GM12878 (cell line): ENCODE data around the gene CAPZB. TPM values are rescaled to one million over a fixed set of nuclear protein-coding genes. Genes with fewer than 3 reads are reported as not detected.
A peak's percentile ranks its signal among the peaks of the same experiment; 100 is the strongest.

ENCODE experiments used
- ASH2L ChIP-seq: fragments of 300-600, 200-600 bp; sonication (generic); IDR thresholded peaks from 2 replicates; pipeline ENCODE4 v1.6.1; 2017; ENCODE audit warnings: low read depth, mild to moderate bottlenecking, borderline replicate concordance
- BHLHE40 ChIP-seq, 2 experiments: fragments of 450-650 bp in 1 of 2; IDR thresholded peaks; 2 replicates each; pipeline ENCODE4 v1.6.1; 2011 to 2017; ENCODE audit warnings: low read depth in 2 of 2, borderline replicate concordance in 1 of 2, improper control_type of control experiment in 1 of 2, low read length in 1 of 2, mild to moderate bottlenecking in 1 of 2
- BMI1 ChIP-seq: fragments of 450-650 bp; IDR thresholded peaks from 2 replicates; pipeline ENCODE4 v1.6.1; 2016; ENCODE audit warnings: mild to moderate bottlenecking, moderate library complexity, borderline replicate concordance
- EGR1 ChIP-seq, 2 experiments: IDR thresholded peaks; 1 replicate in 1 of 2; 2 replicates in 1 of 2; pipeline ENCODE4 v1.6.1; 2011 to 2012; ENCODE audit warnings: low read depth in 2 of 2, low read length in 2 of 2, borderline replicate concordance in 1 of 2, mild to moderate bottlenecking in 1 of 2, moderate library complexity in 1 of 2
- ELK1 ChIP-seq: IDR thresholded peaks from 2 replicates; pipeline ENCODE4 v1.6.1; 2012; ENCODE audit warnings: low read depth, low read length, improper control_type of control experiment
- IKZF1 ChIP-seq: fragments of 450-650 bp; conservative IDR thresholded peaks from 2 replicates; pipeline ENCODE4 v1.6.1; 2017; ENCODE audit warnings: antibody characterized with exemption, mild to moderate bottlenecking
- IKZF2 ChIP-seq, 2 experiments: fragments of 450-650 bp; IDR thresholded peaks; 2 replicates each; pipeline ENCODE4 v1.6.1; 2017; ENCODE audit warnings: mild to moderate bottlenecking in 2 of 2, moderate library complexity in 2 of 2
- JUNB ChIP-seq: IDR thresholded peaks from 2 replicates; pipeline ENCODE4 v1.6.1; 2016; ENCODE audit warnings: antibody characterized with exemption, mild to moderate bottlenecking
- MEF2B ChIP-seq: fragments of 450-650 bp; IDR thresholded peaks from 2 replicates; pipeline ENCODE4 v1.6.1; 2018; ENCODE audit warnings: mild to moderate bottlenecking, moderate library complexity; ENCODE audit not compliant: partially characterized antibody, poor library complexity, severe bottlenecking
- NFIC ChIP-seq: IDR thresholded peaks from 2 replicates; pipeline ENCODE4 v1.6.1; 2012; ENCODE audit warnings: low read depth, mild to moderate bottlenecking, inconsistent platforms, low read length, moderate library complexity
- NFXL1 ChIP-seq: fragments of 450-650 bp; IDR thresholded peaks from 2 replicates; pipeline ENCODE4 v1.6.1; 2017; ENCODE audit warnings: antibody characterized with exemption, mild to moderate bottlenecking, borderline replicate concordance
- NFYB ChIP-seq: IDR thresholded peaks from 2 replicates; pipeline ENCODE4 v1.6.1; 2011; ENCODE audit warnings: low read depth, mild to moderate bottlenecking, low read length, improper control_type of control experiment, moderate library complexity; ENCODE audit not compliant: insufficient read depth
- NRF1 ChIP-seq: conservative IDR thresholded peaks from 2 replicates; pipeline ENCODE4 v1.6.1; 2011; ENCODE audit warnings: mild to moderate bottlenecking, low read depth, low read length, improper control_type of control experiment
- SMAD5 ChIP-seq: IDR thresholded peaks from 2 replicates; pipeline ENCODE4 v1.6.1; 2016; ENCODE audit warnings: antibody characterized with exemption, low read depth
- SP1 ChIP-seq: IDR thresholded peaks from one replicate; pipeline ENCODE4 v1.6.1; 2011; ENCODE audit warnings: low read depth, low read length
- SREBF2 ChIP-seq: IDR thresholded peaks from 2 replicates; pipeline ENCODE4 v1.6.1; 2012; ENCODE audit warnings: mild to moderate bottlenecking, low read length
- STAT1 ChIP-seq: fragments of 450-650 bp; conservative IDR thresholded peaks from 2 replicates; pipeline ENCODE4 v1.6.1; 2014; ENCODE audit warnings: antibody characterized with exemption, mild to moderate bottlenecking
- TAF1 ChIP-seq: IDR thresholded peaks from 2 replicates; pipeline ENCODE4 v1.6.1; 2011; ENCODE audit warnings: mild to moderate bottlenecking, low read depth, low read length, borderline replicate concordance
- ZNF217 ChIP-seq: fragments of 450-650 bp; IDR thresholded peaks from 2 replicates; pipeline ENCODE4 v1.6.1; 2017; ENCODE audit warnings: antibody characterized with exemption, mild to moderate bottlenecking
- ZZZ3 ChIP-seq: IDR thresholded peaks from 2 replicates; pipeline ENCODE4 v1.6.1; 2011; ENCODE audit warnings: low read depth; ENCODE audit not compliant: control insufficient read depth, insufficient read length
- polyA plus RNA-seq, 11 experiments: library from polyadenylated mRNA; depleted of rRNA in 4 of 11; unstranded in 6 of 11; stranded (reverse) in 5 of 11; fragments of >200 nt; fragmentation: Nextera tagmentation in 4 of 11; fragmentation: Illumina TruSeq in 1 of 11; extraction: Ambion mirVana in 4 of 11; extraction: Trizol in 1 of 11; gene quantifications; 1 replicate in 1 of 11; 2 replicates in 10 of 11; pipeline versions ENCODE4 v1.2.1 to v1.2.3, GENCODE V29; 2011 to 2016; ENCODE audit warnings: inconsistent platforms in 2 of 11, missing spikeins in 2 of 11, low read depth in 1 of 11
- total RNA-seq, 4 experiments: library from RNA; depleted of rRNA in 3 of 4; stranded (reverse); fragments of >200 nt in 3 of 4; fragmentation: Illumina TruSeq in 1 of 4; extraction: Trizol in 1 of 4; gene quantifications; 2 replicates each; pipeline versions ENCODE4 v1.2.1 to v1.2.3, GENCODE V29; 2013 to 2021
- TF ChIP-seq, protein P1 (sequence below): fragments of 450-650 bp; formaldehyde crosslinking; IDR thresholded peaks from 2 replicates; pipeline ENCODE4 v1.5.0; 2022; ENCODE audit warnings: mild to moderate bottlenecking, missing genetic modification characterization
- TF ChIP-seq, protein P2 (sequence below): IDR thresholded peaks from 2 replicates; pipeline ENCODE4 v1.6.1; 2011; ENCODE audit warnings: borderline replicate concordance, low read depth, mild to moderate bottlenecking, moderate library complexity, mixed read lengths, low read length; ENCODE audit not compliant: insufficient read depth; ENCODE audit errors: extremely low read length
- TF ChIP-seq, protein P3 (sequence below): fragments of 150-350 bp; IDR thresholded peaks from 2 replicates; pipeline ENCODE4 v1.6.1; 2014; ENCODE audit warnings: mild to moderate bottlenecking, low read depth, low read length

Gene CAPZB
- total and polyA plus RNA-seq, 10 of the 15 experiments (the other 5 are each of a cell fraction or from before 2014, with no cell fraction given) = 104 to 454 (median 213) TPM

- TF ChIP-seq ELK1 (no peak), SP1 (peak; percentile 28), ASH2L (no peak), ZNF217 (peak; percentile 91; the same call in 1 of the 2 replicates), JUNB (no peak), MEF2B (no peak), IKZF1 (peak; percentile 75), ZZZ3 (no peak), SMAD5 (peak; percentile 45; the same call in 1 of the 2 replicates), BHLHE40 (IDR thresholded peaks at IDR 0.05; ENCODE audit: borderline replicate concordance in 1 of 2, low read depth in 2 of 2, low read length in 1 of 2) (peak; percentile 83 to 98), NFIC (no peak), SREBF2 (no peak), NRF1 (no peak), NFXL1 (0 out of 2 replicates have a peak, but pooled peaks have one; percentile 23), STAT1 (no peak), IKZF2 (IDR thresholded peaks at IDR 0.05) (no peak), BMI1 (no peak), NFYB (peak; percentile 41; the same call in 1 of the 2 replicates), TAF1 (peak; percentile 36; the same call in 1 of the 2 replicates), EGR1 (IDR thresholded peaks at IDR 0.05; ENCODE audit: borderline replicate concordance in 1 of 2, low read depth in 2 of 2, low read length in 2 of 2) (peak in 1 of 2 experiments; percentile 77; a peak in 2 of 3 replicates)
- TF ChIP-seq, protein P1, sequence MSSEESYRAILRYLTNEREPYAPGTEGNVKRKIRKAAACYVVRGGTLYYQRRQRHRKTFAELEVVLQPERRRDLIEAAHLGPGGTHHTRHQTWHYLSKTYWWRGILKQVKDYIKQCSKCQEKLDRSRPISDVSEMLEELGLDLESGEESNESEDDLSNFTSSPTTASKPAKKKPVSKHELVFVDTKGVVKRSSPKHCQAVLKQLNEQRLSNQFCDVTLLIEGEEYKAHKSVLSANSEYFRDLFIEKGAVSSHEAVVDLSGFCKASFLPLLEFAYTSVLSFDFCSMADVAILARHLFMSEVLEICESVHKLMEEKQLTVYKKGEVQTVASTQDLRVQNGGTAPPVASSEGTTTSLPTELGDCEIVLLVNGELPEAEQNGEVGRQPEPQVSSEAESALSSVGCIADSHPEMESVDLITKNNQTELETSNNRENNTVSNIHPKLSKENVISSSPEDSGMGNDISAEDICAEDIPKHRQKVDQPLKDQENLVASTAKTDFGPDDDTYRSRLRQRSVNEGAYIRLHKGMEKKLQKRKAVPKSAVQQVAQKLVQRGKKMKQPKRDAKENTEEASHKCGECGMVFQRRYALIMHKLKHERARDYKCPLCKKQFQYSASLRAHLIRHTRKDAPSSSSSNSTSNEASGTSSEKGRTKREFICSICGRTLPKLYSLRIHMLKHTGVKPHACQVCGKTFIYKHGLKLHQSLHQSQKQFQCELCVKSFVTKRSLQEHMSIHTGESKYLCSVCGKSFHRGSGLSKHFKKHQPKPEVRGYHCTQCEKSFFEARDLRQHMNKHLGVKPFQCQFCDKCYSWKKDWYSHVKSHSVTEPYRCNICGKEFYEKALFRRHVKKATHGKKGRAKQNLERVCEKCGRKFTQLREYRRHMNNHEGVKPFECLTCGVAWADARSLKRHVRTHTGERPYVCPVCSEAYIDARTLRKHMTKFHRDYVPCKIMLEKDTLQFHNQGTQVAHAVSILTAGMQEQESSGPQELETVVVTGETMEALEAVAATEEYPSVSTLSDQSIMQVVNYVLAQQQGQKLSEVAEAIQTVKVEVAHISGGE (CRISPR knock-in tag) = no peak
- TF ChIP-seq, protein P2, sequence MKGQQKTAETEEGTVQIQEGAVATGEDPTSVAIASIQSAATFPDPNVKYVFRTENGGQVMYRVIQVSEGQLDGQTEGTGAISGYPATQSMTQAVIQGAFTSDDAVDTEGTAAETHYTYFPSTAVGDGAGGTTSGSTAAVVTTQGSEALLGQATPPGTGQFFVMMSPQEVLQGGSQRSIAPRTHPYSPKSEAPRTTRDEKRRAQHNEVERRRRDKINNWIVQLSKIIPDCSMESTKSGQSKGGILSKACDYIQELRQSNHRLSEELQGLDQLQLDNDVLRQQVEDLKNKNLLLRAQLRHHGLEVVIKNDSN = no peak
- TF ChIP-seq, protein P3, sequence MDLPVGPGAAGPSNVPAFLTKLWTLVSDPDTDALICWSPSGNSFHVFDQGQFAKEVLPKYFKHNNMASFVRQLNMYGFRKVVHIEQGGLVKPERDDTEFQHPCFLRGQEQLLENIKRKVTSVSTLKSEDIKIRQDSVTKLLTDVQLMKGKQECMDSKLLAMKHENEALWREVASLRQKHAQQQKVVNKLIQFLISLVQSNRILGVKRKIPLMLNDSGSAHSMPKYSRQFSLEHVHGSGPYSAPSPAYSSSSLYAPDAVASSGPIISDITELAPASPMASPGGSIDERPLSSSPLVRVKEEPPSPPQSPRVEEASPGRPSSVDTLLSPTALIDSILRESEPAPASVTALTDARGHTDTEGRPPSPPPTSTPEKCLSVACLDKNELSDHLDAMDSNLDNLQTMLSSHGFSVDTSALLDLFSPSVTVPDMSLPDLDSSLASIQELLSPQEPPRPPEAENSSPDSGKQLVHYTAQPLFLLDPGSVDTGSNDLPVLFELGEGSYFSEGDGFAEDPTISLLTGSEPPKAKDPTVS = no peak
Observed at GRCh38 chr1:19485362-19486187, at the start of gene CAPZB (continued).
